Trophoblast cell (in vitro differentiated cells and primary cell): Measurements from ENCODE around the gene SLC46A3.

Source experiments
- DNase-seq, 2 donors: peaks; one replicate each; pipeline ENCODE4 v3.0.0-alpha.2; 2016
- H2AFZ ChIP-seq: 2 replicates; pipeline ENCODE4 v1.6.1; 2013; ENCODE audit warnings: low read length, moderate library complexity, mild to moderate bottlenecking; ENCODE audit not compliant: insufficient read depth, poor library complexity
- H2AK5ac ChIP-seq: 2 replicates; pipeline ENCODE4 v1.6.1; 2013; ENCODE audit warnings: mild to moderate bottlenecking, low read length
- H2BK120ac ChIP-seq: 2 replicates; pipeline ENCODE4 v1.6.1; 2013; ENCODE audit warnings: low read length, mild to moderate bottlenecking, moderate library complexity; ENCODE audit not compliant: insufficient read depth, poor library complexity
- H2BK12ac ChIP-seq: 2 replicates; pipeline ENCODE4 v1.6.1; 2013; ENCODE audit warnings: mild to moderate bottlenecking, low read length, moderate library complexity
- H2BK5ac ChIP-seq: 2 replicates; pipeline ENCODE4 v1.6.1; 2013; ENCODE audit warnings: low read length, low read depth, moderate library complexity, mild to moderate bottlenecking; ENCODE audit not compliant: poor library complexity
- H3K14ac ChIP-seq: 2 replicates; pipeline ENCODE4 v1.6.1; 2013; ENCODE audit warnings: mild to moderate bottlenecking, low read length
- H3K18ac ChIP-seq: 2 replicates; pipeline ENCODE4 v1.6.1; 2013; ENCODE audit warnings: mild to moderate bottlenecking, low read length
- H3K23ac ChIP-seq: 2 replicates; pipeline ENCODE4 v1.6.1; 2013; ENCODE audit warnings: low read length
- H3K27ac ChIP-seq: 2 replicates; pipeline ENCODE4 v1.5.1; 2013; ENCODE audit warnings: low read depth, mild to moderate bottlenecking, inconsistent platforms, low read length, moderate library complexity
- H3K27me3 ChIP-seq: 2 replicates; pipeline ENCODE4 v1.6.1; 2013; ENCODE audit warnings: inconsistent platforms, mild to moderate bottlenecking, low read length, moderate library complexity; ENCODE audit not compliant: insufficient read depth
- H3K36me3 ChIP-seq, 2 experiments: 1 replicate in 1 of 2; 2 replicates in 1 of 2; pipeline ENCODE4 v1.6.1; 2013; ENCODE audit warnings: low read length in 2 of 2, mild to moderate bottlenecking in 2 of 2, moderate library complexity in 1 of 2; ENCODE audit not compliant: insufficient read depth in 2 of 2, control insufficient read depth in 1 of 2
- H3K4ac ChIP-seq: 2 replicates; pipeline ENCODE4 v1.6.1; 2013; ENCODE audit warnings: low read depth, mild to moderate bottlenecking, low read length, moderate library complexity
- H3K4me1 ChIP-seq, 2 experiments: 1 replicate in 1 of 2; 2 replicates in 1 of 2; pipeline ENCODE4 v1.6.1; 2013; ENCODE audit warnings: low read length in 2 of 2, mild to moderate bottlenecking in 2 of 2, moderate library complexity in 1 of 2; ENCODE audit not compliant: insufficient read depth in 2 of 2, control insufficient read depth in 1 of 2
- H3K4me2 ChIP-seq: 2 replicates; pipeline ENCODE4 v1.6.1; 2013; ENCODE audit warnings: inconsistent platforms, mild to moderate bottlenecking, low read length, moderate library complexity
- H3K4me3 ChIP-seq: 2 replicates; pipeline ENCODE4 v1.5.1; 2013; ENCODE audit warnings: mild to moderate bottlenecking, low read depth, low read length, inconsistent platforms
- H3K79me1 ChIP-seq: one replicate; pipeline ENCODE4 v1.6.1; 2013; ENCODE audit warnings: low read length
- H3K79me2 ChIP-seq: 2 replicates; pipeline ENCODE4 v1.6.1; 2013; ENCODE audit warnings: low read length, mild to moderate bottlenecking; ENCODE audit not compliant: control insufficient read depth, insufficient read depth, poor library complexity
- H3K9ac ChIP-seq: 2 replicates; pipeline ENCODE4 v1.6.1; 2013; ENCODE audit warnings: mild to moderate bottlenecking, low read length
- H3K9me3 ChIP-seq: 2 replicates; pipeline ENCODE4 v1.6.1; 2013; ENCODE audit warnings: low read depth, mild to moderate bottlenecking, control low read depth, inconsistent platforms, low read length; ENCODE audit not compliant: insufficient read depth
- H4K12ac ChIP-seq: 2 replicates; pipeline ENCODE4 v1.6.1; 2013; ENCODE audit warnings: low read depth, mild to moderate bottlenecking, low read length, moderate library complexity
- H4K8ac ChIP-seq: 2 replicates; pipeline ENCODE4 v1.6.1; 2013; ENCODE audit warnings: low read depth, mild to moderate bottlenecking, low read length, moderate library complexity
- H4K91ac ChIP-seq: one replicate; pipeline ENCODE4 v1.6.1; 2013; ENCODE audit warnings: low read depth, mild to moderate bottlenecking, low read length, moderate library complexity
- WGBS: extraction: QIAGEN DNeasy Blood & Tissue Kit; methylation state at CpG from one replicate; pipeline ENCODE4 v1.1.7; 2013; ENCODE audit warnings: missing lambda C conversion rate; ENCODE audit not compliant: insufficient read length, insufficient coverage; ENCODE audit errors: extremely low coverage; 5-methylcytosine and 5-hydroxymethylcytosine counted together

The SLC46A3 gene

DNA sequence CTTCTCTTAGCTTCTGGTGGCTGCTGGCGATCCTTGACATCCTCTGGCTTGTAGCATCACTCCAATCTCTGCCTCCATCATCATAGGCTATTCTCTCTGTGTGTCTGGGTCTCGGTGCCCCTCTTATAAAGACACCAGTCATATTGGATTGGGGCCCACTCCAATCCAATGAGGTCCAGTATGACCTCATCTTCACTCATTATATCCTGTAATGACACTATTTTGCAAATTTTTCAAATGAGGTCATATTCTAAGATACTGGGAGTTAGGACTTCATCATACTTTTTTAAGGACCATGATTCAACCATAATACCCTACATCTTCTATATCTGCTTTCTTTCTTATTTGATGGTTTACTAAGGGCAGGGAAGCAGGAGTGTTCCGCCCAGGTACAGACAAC is 12.0 kb upstream of the SLC46A3 start:
- no CpG with 5 or more reads among the region's 3 CpGs for WGBS
- no peak overlapping the region for H3K18ac ChIP-seq
- no peaks in the 10 kb centered on the region for H3K79me2 ChIP-seq
- no peak overlapping the region for H2BK5ac ChIP-seq
- H3K14ac ChIP-seq = no peak overlapping the region
- H2AFZ ChIP-seq = no peak overlapping the region
- H2AK5ac ChIP-seq = no peak overlapping the region
- H3K4me3 ChIP-seq = no peak overlapping the region
- no peaks in the 10 kb centered on the region for H3K36me3 ChIP-seq
- H3K4me1 ChIP-seq = peaks cover 0 to 5% of the 10 kb centered on the region in 2 experiments
- no peaks in the 10 kb centered on the region for H3K9me3 ChIP-seq
- no peak overlapping the region for H3K9ac ChIP-seq
- no peak overlapping the region for H3K23ac ChIP-seq
- no peak overlapping the region for H4K8ac ChIP-seq
- H3K4ac ChIP-seq = no peak overlapping the region
- no peaks in the 10 kb centered on the region for H3K27me3 ChIP-seq
- H3K27ac ChIP-seq = no peak overlapping the region
- no peak overlapping the region for H2BK12ac ChIP-seq
- H3K79me1 ChIP-seq = peaks cover 5% of the 10 kb centered on the region
- H2BK120ac ChIP-seq = no peak overlapping the region
- no peak overlapping the region for H3K4me2 ChIP-seq
- no peak overlapping the region for H4K12ac ChIP-seq
- no peak overlapping the region for H4K91ac ChIP-seq
- no peak for DNase-seq

DNA sequence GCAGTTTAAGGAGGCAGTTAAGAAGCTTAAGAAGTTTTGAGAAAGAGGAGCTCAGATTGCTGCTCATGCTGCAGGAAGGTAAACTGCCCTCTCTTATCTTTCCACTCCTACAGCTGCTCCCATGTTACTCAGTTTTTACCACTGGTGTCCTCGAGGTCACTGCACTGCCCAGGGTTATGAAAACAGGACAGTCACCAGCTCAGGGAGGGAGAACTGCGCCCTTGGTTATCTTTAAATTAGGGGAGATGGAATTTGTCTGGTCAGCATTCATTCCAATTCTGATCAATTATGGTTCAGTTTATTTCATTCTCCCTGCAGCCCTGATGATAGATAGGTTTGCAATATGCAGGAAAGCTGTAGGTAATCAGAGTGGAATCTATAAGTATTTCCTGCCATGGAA is 10.8 kb upstream of the SLC46A3 start:
- Histone ChIP-seq H4K91ac (no peak overlapping the region), H4K12ac (no peak overlapping the region), H4K8ac (no peak overlapping the region), H3K4me1 (peaks cover 0 to 1% of the 10 kb centered on the region in 2 experiments), H3K23ac (no peak overlapping the region), H3K79me1 (peaks cover 3% of the 10 kb centered on the region), H3K36me3 (no peaks in the 10 kb centered on the region), H3K4me3 (no peak overlapping the region), H3K9me3 (no peaks in the 10 kb centered on the region), H3K79me2 (no peaks in the 10 kb centered on the region), H3K4ac (no peak overlapping the region), H3K27me3 (no peaks in the 10 kb centered on the region), H2BK12ac (no peak overlapping the region), H2AK5ac (no peak overlapping the region), H3K9ac (no peak overlapping the region), H2BK5ac (no peak overlapping the region), H3K14ac (no peak overlapping the region), H2BK120ac (no peak overlapping the region), H3K18ac (no peak overlapping the region), H2AFZ (no peak overlapping the region), H3K27ac (no peak overlapping the region), H3K4me2 (no peak overlapping the region)
- no CpG with 5 or more reads among the region's 2 CpGs for WGBS
- DNase-seq = no peak

DNA sequence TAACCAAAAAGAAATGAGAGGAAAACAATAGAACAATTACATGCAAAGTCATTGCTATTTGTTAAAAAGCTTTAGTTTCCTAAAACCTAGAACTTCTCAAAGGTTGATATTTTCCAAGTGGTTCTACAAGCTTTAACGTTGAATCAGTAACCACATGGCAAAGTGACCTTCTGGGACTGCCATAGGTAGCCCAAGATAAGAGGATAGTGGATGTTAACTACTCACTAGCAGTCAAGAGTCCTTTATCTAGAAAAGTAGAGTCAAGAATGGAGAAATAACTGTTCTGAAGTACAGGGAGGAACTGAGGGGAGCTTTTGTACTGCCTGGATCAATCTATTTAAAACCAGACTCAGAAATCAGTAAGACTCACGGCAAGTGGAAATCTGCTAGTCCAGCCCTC is 9.9 kb upstream of the SLC46A3 start:
- H3K36me3 ChIP-seq = no peaks in the 10 kb centered on the region
- H3K4me3 ChIP-seq = no peak overlapping the region
- no peaks in the 10 kb centered on the region for H3K9me3 ChIP-seq
- H3K4me2 ChIP-seq = no peak overlapping the region
- H2BK12ac ChIP-seq = no peak overlapping the region
- no peak for DNase-seq
- no peak overlapping the region for H2BK120ac ChIP-seq
- H3K4me1 ChIP-seq = no peaks in the 10 kb centered on the region
- H4K12ac ChIP-seq = no peak overlapping the region
- H3K79me2 ChIP-seq = no peaks in the 10 kb centered on the region
- no peak overlapping the region for H4K91ac ChIP-seq
- H3K23ac ChIP-seq = no peak overlapping the region
- no peak overlapping the region for H2BK5ac ChIP-seq
- H4K8ac ChIP-seq = no peak overlapping the region
- no peaks in the 10 kb centered on the region for H3K27me3 ChIP-seq
- no peak overlapping the region for H3K18ac ChIP-seq
- no peak overlapping the region for H3K4ac ChIP-seq
- no CpG with 5 or more reads among the region's 2 CpGs for WGBS
- H3K9ac ChIP-seq = no peak overlapping the region
- H3K79me1 ChIP-seq = no peaks in the 10 kb centered on the region
- no peak overlapping the region for H3K14ac ChIP-seq
- no peak overlapping the region for H2AK5ac ChIP-seq
- no peak overlapping the region for H2AFZ ChIP-seq
- no peak overlapping the region for H3K27ac ChIP-seq

DNA sequence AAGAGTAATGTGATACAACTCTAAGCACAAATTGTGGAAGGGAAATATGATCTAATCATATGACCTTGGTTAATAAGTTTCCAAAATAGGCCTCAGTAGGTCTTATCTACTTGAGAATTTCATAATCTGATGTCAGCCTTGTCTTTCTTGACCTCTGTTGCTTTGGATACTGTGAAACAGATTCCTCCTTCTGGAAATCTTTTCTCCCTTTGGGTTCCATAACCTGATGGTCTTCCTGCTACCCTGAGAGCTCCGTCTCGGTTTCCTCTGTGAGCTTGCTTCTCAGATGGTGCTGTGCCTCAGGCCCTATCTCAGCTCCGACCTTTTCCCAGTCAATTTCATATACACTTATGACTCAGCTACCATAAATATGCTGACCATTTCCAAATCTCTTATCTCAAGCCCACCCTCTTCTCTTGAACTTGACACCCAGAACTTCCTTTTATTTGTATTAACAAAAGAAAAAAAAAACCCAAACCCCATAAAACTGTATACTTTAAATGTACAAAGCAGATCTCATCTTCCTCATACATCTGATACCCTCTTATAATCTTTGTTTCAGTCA is 6.4 kb upstream of the SLC46A3 start:
- no peak for DNase-seq
- Histone ChIP-seq H3K4me1 (no peaks in the 10 kb centered on the region), H3K14ac (no peak overlapping the region), H2AFZ (no peak overlapping the region), H3K4me3 (no peak overlapping the region), H3K4me2 (no peak overlapping the region), H2AK5ac (no peak overlapping the region), H3K36me3 (no peaks in the 10 kb centered on the region), H3K27ac (no peak overlapping the region), H4K91ac (no peak overlapping the region), H3K9me3 (no peaks in the 10 kb centered on the region), H3K79me1 (no peaks in the 10 kb centered on the region), H3K79me2 (no peaks in the 10 kb centered on the region), H4K12ac (no peak overlapping the region), H2BK12ac (no peak overlapping the region), H4K8ac (no peak overlapping the region), H3K27me3 (no peaks in the 10 kb centered on the region), H3K9ac (no peak overlapping the region), H3K23ac (no peak overlapping the region), H3K4ac (no peak overlapping the region), H2BK5ac (no peak overlapping the region), H3K18ac (no peak overlapping the region), H2BK120ac (no peak overlapping the region)
- no CpG with 5 or more reads among the region's 3 CpGs for WGBS
